HG02884 (cell line): Measurements from ENCODE around the gene STAT5B.

Experiments used
- ATAC-seq: cut with Tn5 transposase; IDR thresholded peaks from one replicate; pipeline ENCODE4 v1.9.1; 2021; ENCODE audit warnings: mild to moderate bottlenecking, moderate library complexity; ENCODE audit not compliant: unreplicated experiment

Gene STAT5B

GRCh38 chr17:42153919-42154742 lies 122.1 kb downstream of the STAT5B start:
- no peak for ATAC-seq
